SK-N-SH (cell line): ENCODE measurements around the gene KCNJ4. TPM values are rescaled to one million over a fixed set of nuclear protein-coding genes. Genes with fewer than 3 reads are reported as not detected.
A peak's percentile ranks its signal among the peaks of the same experiment; 100 is the strongest.

Source experiments
- CTCF ChIA-PET: fragments of 300-600, 350-600 bp; formaldehyde crosslinking; extraction: SDS; loops from one replicate; lab custom pipeline; 2021; lab: Yijun Ruan, JAX
- POLR2A ChIA-PET: fragments of 350-600 bp; sonication (Branson Sonifier 250); formaldehyde crosslinking; extraction: SDS; loops from one replicate; lab custom pipeline; 2020; ENCODE audit warnings: antibody characterized with exemption, inconsistent platforms; lab: Yijun Ruan, JAX
- DNase-seq: peaks from one replicate; pipeline ENCODE4 v3.0.0; 2012
- H2AFZ ChIP-seq: fragments of 200-600 bp; sonication (generic); 2 replicates; pipeline ENCODE4 v1.8.1; 2016; ENCODE audit warnings: antibody characterized with exemption, mild to moderate bottlenecking, low read depth
- H3F3A ChIP-seq: fragments of 200-600 bp; sonication (generic); replicated peaks from 2 replicates; pipeline ENCODE3; 2016; ENCODE audit warnings: antibody characterized with exemption, mild to moderate bottlenecking; ENCODE audit not compliant: insufficient read depth
- H3K27ac ChIP-seq, 2 experiments: fragments of 200-500 bp in 1 of 2; fragments of 200-600 bp in 1 of 2; sonication (Bioruptor generic) in 1 of 2; sonication (generic), shearing (Covaris generic) in 1 of 2; 2 replicates each; pipeline versions ENCODE4 v1.5.1 to v1.6.1; 2014 to 2016; ENCODE audit warnings: low read depth in 2 of 2, inconsistent platforms in 1 of 2, low read length in 1 of 2, mild to moderate bottlenecking in 1 of 2, mixed read lengths in 1 of 2
- H3K27me3 ChIP-seq: fragments of 200-600 bp; sonication (generic), shearing (Covaris generic); 2 replicates; pipeline ENCODE4 v1.6.1; 2016; ENCODE audit warnings: mixed run types; ENCODE audit not compliant: insufficient read depth
- H3K36me3 ChIP-seq, 2 experiments: fragments of 200-500 bp in 1 of 2; fragments of 200-600 bp in 1 of 2; sonication (Bioruptor generic) in 1 of 2; sonication (generic) in 1 of 2; replicated peaks in 1 of 2; 2 replicates each; pipeline versions ENCODE3 to v1.5.1; 2014 to 2016; ENCODE audit warnings: low read length in 1 of 2, mild to moderate bottlenecking in 1 of 2; ENCODE audit not compliant: insufficient read depth in 2 of 2, control insufficient read depth in 1 of 2
- H3K4me1 ChIP-seq, 2 experiments: fragments of 200-500 bp in 1 of 2; fragments of 200-600 bp in 1 of 2; sonication (Bioruptor generic) in 1 of 2; sonication (generic), shearing (Covaris generic) in 1 of 2; 2 replicates each; pipeline versions ENCODE4 v1.5.1 to v1.6.1; 2014 to 2016; ENCODE audit warnings: low read depth in 1 of 2, low read length in 1 of 2, mixed run types in 1 of 2; ENCODE audit not compliant: insufficient read depth in 2 of 2, control insufficient read depth in 1 of 2
- H3K4me2 ChIP-seq: fragments of 200-600 bp; sonication (generic), shearing (Covaris generic); 2 replicates; pipeline ENCODE4 v1.6.1; 2017; ENCODE audit warnings: mixed run types
- H3K4me3 ChIP-seq, 2 experiments: fragments of 200-500 bp in 1 of 2; fragments of 200-600 bp in 1 of 2; sonication (Bioruptor generic) in 1 of 2; sonication (generic), shearing (Covaris generic) in 1 of 2; 2 replicates each; pipeline versions ENCODE4 v1.5.1 to v1.8.1; 2014 to 2016; ENCODE audit warnings: low read depth in 2 of 2, inconsistent platforms in 1 of 2, low read length in 1 of 2, mild to moderate bottlenecking in 1 of 2, mixed read lengths in 1 of 2, moderate library complexity in 1 of 2
- H3K79me2 ChIP-seq: fragments of 200-600 bp; sonication (generic); 2 replicates; pipeline ENCODE4 v1.8.1; 2017; ENCODE audit warnings: mild to moderate bottlenecking; ENCODE audit not compliant: insufficient read depth
- H3K9ac ChIP-seq: fragments of 200-600 bp; sonication (generic); 2 replicates; pipeline ENCODE4 v1.6.1; 2017; ENCODE audit warnings: mixed run types
- H3K9me2 ChIP-seq: fragments of 200-600 bp; sonication (generic); 2 replicates; pipeline ENCODE4 v1.6.1; 2017; ENCODE audit warnings: mixed run types
- H3K9me3 ChIP-seq: fragments of 200-600 bp; sonication (generic); 2 replicates; pipeline ENCODE4 v1.6.1; 2017; ENCODE audit warnings: mixed run types, mild to moderate bottlenecking, moderate library complexity
- H4K20me1 ChIP-seq: fragments of 200-600 bp; sonication (generic); 2 replicates; pipeline ENCODE4 v1.6.1; 2017; ENCODE audit warnings: mild to moderate bottlenecking, mixed run types; ENCODE audit not compliant: insufficient read depth
- CTCF ChIP-seq: fragments of 200-600 bp; sonication (generic); IDR thresholded peaks from 2 replicates; pipeline ENCODE4 v1.6.1; 2017; ENCODE audit warnings: antibody characterized with exemption, mild to moderate bottlenecking, moderate library complexity
- ELF1 ChIP-seq: IDR thresholded peaks from 2 replicates; pipeline ENCODE4 v1.4.0; 2012
- EZH2phosphoT487 ChIP-seq: fragments of 200-600 bp; sonication (generic); IDR thresholded peaks from 2 replicates; pipeline ENCODE4 v1.6.1; 2017; ENCODE audit warnings: low read depth, mixed run types, mild to moderate bottlenecking, antibody characterized with exemption, moderate library complexity, borderline replicate concordance
- GABPA ChIP-seq: IDR thresholded peaks from 2 replicates; pipeline ENCODE4 v1.4.0; 2012; ENCODE audit warnings: low read depth, mild to moderate bottlenecking
- JUND ChIP-seq: IDR thresholded peaks from 2 replicates; pipeline ENCODE4 v1.4.0; 2012
- RFX5 ChIP-seq: IDR thresholded peaks from 2 replicates; pipeline ENCODE4 v1.6.1; 2012; ENCODE audit warnings: mild to moderate bottlenecking, improper control_type of control experiment, low read length
- SIN3A ChIP-seq: IDR thresholded peaks from 2 replicates; pipeline ENCODE4 v1.6.1; 2012; ENCODE audit warnings: low read depth, mild to moderate bottlenecking, low read length, moderate library complexity, borderline replicate concordance
- whole genome bisulfite sequencing: methylation state at CpG from one replicate; pipeline ENCODE4 v1.1.6; 2017; ENCODE audit warnings: low lambda C conversion rate; 5-methylcytosine and 5-hydroxymethylcytosine counted together
- polyA plus RNA-seq, 3 experiments: library from polyadenylated mRNA; depleted of rRNA; stranded (reverse); fragments of >200 nt; gene quantifications; 2 replicates each; pipeline ENCODE4 v1.2.3, GENCODE V29; 2012

KCNJ4 gene
- polyA plus RNA-seq, 1 of the 3 experiments (the other 2 are of a cell fraction): not detected

GRCh38 chr22:38456272-38456835, 1.4 kb upstream of the KCNJ4 start:
- Histone ChIP-seq H3K27me3 (no peaks in the 10 kb centered on the region; the same call in 1 of the 2 replicates), H3K9me3 (no peaks in the 10 kb centered on the region), H3K27ac (no peak overlapping the region), H3K4me3 (no peak overlapping the region), H4K20me1 (no peaks in the 10 kb centered on the region), H3K79me2 (no peaks in the 10 kb centered on the region), H3K4me1 (peaks cover 0 to 14% of the 10 kb centered on the region in 2 experiments; a peak in 1 of 4 replicates), H3K9me2 (no peaks in the 10 kb centered on the region), H3K4me2 (no peak overlapping the region), H3K36me3 (no peaks in the 10 kb centered on the region), H3F3A (no peaks in the 10 kb centered on the region), H3K9ac (no peak overlapping the region), H2AFZ (no peak overlapping the region)
- CTCF ChIA-PET: no interaction called here
- POLR2A ChIA-PET: no interaction called here
- TF ChIP-seq JUND: no peak
- no peak for TF ChIP-seq SIN3A
- TF ChIP-seq ELF1: no peak
- no peak for TF ChIP-seq RFX5
- no peak for DNase-seq
- 31% methylated on average over 5 of the region's 17 CpGs for WGBS

- 0% methylated on average over 8 of the region's 90 CpGs for WGBS
- Histone ChIP-seq H3K9me2 (no peaks in the 10 kb centered on the region), H3K27ac (no peak overlapping the region), H3F3A (no peaks in the 10 kb centered on the region), H3K79me2 (no peaks in the 10 kb centered on the region), H3K27me3 (no peaks in the 10 kb centered on the region; the same call in 1 of the 2 replicates), H4K20me1 (no peaks in the 10 kb centered on the region), H3K9ac (no peak overlapping the region), H3K4me1 (peaks cover 0 to 11% of the 10 kb centered on the region in 2 experiments; a peak in 1 of 4 replicates), H3K9me3 (no peaks in the 10 kb centered on the region), H3K4me3 (peak overlapping the region in 1 of 2 experiments; percentile 39; a peak in 2 of 4 replicates), H3K36me3 (no peaks in the 10 kb centered on the region), H2AFZ (no peak overlapping the region), H3K4me2 (no peak overlapping the region; the same call in 1 of the 2 replicates)
- peak; percentile 86 for DNase-seq
- TF ChIP-seq JUND (peak; percentile 34; the same call in 1 of the 2 replicates), SIN3A (no peak), EZH2phosphoT487 (no peak), GABPA (no peak), CTCF (no peak)
- ChIA-PET CTCF (no interaction called here), POLR2A (no interaction called here)
Measured at GRCh38 chr22:38455530-38456271, 702 bp upstream of the KCNJ4 start.
